Sigmoid colon (tissue), 7 donors: Measurements from ENCODE around the gene SRXN1. TPM values are rescaled to one million over a fixed set of nuclear protein-coding genes. Genes with fewer than 3 reads are reported as not detected.

Experiments used
- DNase-seq: peaks from one replicate; pipeline ENCODE4 v3.0.0-alpha.2; 2019
- H3K27ac ChIP-seq, 4 donors: fragments of 200-600 bp; sonication (generic); one replicate each; pipeline ENCODE4 v1.5.1; 2016 to 2019; ENCODE audit warnings: mild to moderate bottlenecking in 1 of 4
- H3K27me3 ChIP-seq, 3 donors: fragments of 200-600 bp; sonication (generic); one replicate each; pipeline ENCODE4 v1.5.1; 2019; ENCODE audit warnings: mild to moderate bottlenecking in 1 of 3
- H3K36me3 ChIP-seq, 4 donors: fragments of 200-600 bp; sonication (generic); one replicate each; pipeline ENCODE4 v1.5.1; 2016 to 2019
- H3K4me1 ChIP-seq, 4 donors: fragments of 200-600 bp; sonication (generic); one replicate each; pipeline ENCODE4 v1.5.1; 2017 to 2019
- H3K4me3 ChIP-seq, 4 donors: fragments of 200-600 bp; sonication (generic); one replicate each; pipeline ENCODE4 v1.5.1; 2017 to 2019; ENCODE audit warnings: mild to moderate bottlenecking in 2 of 4, moderate library complexity in 1 of 4
- H3K9me3 ChIP-seq, 4 donors: fragments of 200-600 bp in 3 of 4; sonication (generic) in 3 of 4; one replicate each; pipeline versions ENCODE4 v1.5.1 to v1.6.1; 2013 to 2019
- EP300 ChIP-seq, 4 donors: sonication (generic); formaldehyde crosslinking; IDR thresholded peaks; one replicate each; pipeline ENCODE4 v1.6.1; 2017; ENCODE audit warnings: antibody characterized with exemption in 4 of 4
- POLR2A ChIP-seq, 2 donors: fragments of 450-650 bp; IDR thresholded peaks; one replicate each; pipeline ENCODE4 v1.6.1; 2016; ENCODE audit warnings: antibody characterized with exemption in 2 of 2, mild to moderate bottlenecking in 2 of 2, moderate library complexity in 2 of 2
- POLR2AphosphoS5 ChIP-seq, 4 donors: sonication (generic); formaldehyde crosslinking; IDR thresholded peaks; one replicate each; pipeline ENCODE4 v1.6.1; 2017; ENCODE audit warnings: antibody characterized with exemption in 4 of 4
- WGBS, 2 donors: extraction: QIAGEN DNeasy Blood & Tissue Kit; methylation state at CpG; one replicate each; pipeline ENCODE4 v1.1.7; 2013; 5-methylcytosine and 5-hydroxymethylcytosine counted together
- intact Hi-C: fragments of 100-400 bp; cut with DNase I; formaldehyde crosslinking; loops from one replicate; pipeline ENCODE4 v1.15.1; 2023
- polyA plus RNA-seq, 3 donors: library from polyadenylated mRNA; stranded (reverse); fragments of 200-250 nt; gene quantifications; one replicate each; pipeline ENCODE4 v1.2.3, GENCODE V29; 2013
- total RNA-seq, 4 donors: library from RNA; depleted of rRNA; stranded (reverse); fragments of >200 nt; gene quantifications; one replicate each; pipeline ENCODE4 v1.1.0, GENCODE V29; 2016
- TF ChIP-seq, protein P1 (sequence below), 4 experiments: fragments of 450-650 bp in 3 of 4; fragments of 200-600 bp in 1 of 4; IDR thresholded peaks; one replicate each; pipeline ENCODE4 v1.5.1; 2016 to 2019; ENCODE audit warnings: antibody characterized with exemption in 4 of 4, mild to moderate bottlenecking in 3 of 4, moderate library complexity in 2 of 4
- donor health status: healthy with polysubstance abuse.
- donor health status: Bipolar disorder and iron deficiency.
- donor health status: healthy.

The SRXN1 gene
- total and polyA plus RNA-seq, 7 donors = 16.8 to 35.6 (median 27.5) TPM

DNA sequence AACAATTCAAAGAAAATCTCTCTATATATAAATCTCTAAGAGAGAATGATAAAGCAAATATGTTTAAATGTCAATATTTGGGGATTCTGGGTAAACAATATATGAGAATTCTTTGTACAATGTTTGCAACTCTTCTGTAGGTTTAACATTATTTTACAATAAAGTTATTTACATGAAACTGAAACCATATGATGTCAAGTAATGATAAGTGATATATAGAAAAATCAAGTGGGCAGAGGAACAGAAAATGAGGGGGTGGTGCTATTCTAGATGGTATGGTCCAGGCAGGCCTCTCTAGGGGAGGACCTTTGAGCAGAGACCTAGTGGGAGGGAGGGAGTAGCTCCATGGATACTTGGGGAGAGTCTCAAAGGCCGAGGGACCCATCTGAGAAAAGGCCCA, 39.0 kb upstream of the SRXN1 start:
- no peaks in the 10 kb centered on the region for H3K4me1 ChIP-seq
- no peak for DNase-seq
- TF ChIP-seq POLR2AphosphoS5 (IDR thresholded peaks at IDR 0.05) (no peak), EP300 (IDR thresholded peaks at IDR 0.05) (no peak), POLR2A (IDR thresholded peaks at IDR 0.05) (no peak)
- TF ChIP-seq, protein P1, sequence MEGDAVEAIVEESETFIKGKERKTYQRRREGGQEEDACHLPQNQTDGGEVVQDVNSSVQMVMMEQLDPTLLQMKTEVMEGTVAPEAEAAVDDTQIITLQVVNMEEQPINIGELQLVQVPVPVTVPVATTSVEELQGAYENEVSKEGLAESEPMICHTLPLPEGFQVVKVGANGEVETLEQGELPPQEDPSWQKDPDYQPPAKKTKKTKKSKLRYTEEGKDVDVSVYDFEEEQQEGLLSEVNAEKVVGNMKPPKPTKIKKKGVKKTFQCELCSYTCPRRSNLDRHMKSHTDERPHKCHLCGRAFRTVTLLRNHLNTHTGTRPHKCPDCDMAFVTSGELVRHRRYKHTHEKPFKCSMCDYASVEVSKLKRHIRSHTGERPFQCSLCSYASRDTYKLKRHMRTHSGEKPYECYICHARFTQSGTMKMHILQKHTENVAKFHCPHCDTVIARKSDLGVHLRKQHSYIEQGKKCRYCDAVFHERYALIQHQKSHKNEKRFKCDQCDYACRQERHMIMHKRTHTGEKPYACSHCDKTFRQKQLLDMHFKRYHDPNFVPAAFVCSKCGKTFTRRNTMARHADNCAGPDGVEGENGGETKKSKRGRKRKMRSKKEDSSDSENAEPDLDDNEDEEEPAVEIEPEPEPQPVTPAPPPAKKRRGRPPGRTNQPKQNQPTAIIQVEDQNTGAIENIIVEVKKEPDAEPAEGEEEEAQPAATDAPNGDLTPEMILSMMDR (IDR thresholded peaks at IDR 0.05) = no peak
- no peaks in the 10 kb centered on the region for H3K9me3 ChIP-seq
- 68 to 71% methylated on average over 1 of the region's 1 CpG for WGBS, 2 donors
- no peak overlapping the region for H3K27ac ChIP-seq
- H3K4me3 ChIP-seq = no peak overlapping the region
- intact Hi-C loops = no loop called here
- no peaks in the 10 kb centered on the region for H3K36me3 ChIP-seq
- peaks cover 0 to 40% (median 15%) of the 10 kb centered on the region in 3 donors for H3K27me3 ChIP-seq

DNA sequence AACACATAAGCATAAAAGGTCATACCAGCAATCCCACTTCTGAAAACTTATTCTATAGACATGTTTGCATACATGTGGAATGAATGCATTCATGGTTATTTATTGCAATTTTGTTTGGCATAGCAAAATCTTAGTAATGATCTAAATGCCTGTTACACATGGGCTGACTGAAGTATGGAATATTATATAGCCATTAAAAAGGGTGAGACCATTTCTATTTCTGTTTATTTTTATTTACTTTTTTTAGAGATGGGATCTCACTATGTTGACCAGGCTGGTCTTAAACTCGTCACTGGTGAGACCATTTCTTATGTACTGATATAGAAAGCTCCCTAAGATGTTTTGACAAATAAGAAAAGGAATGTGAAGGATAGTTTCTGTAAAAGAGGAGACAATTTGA, 36.9 kb upstream of the SRXN1 start:
- Histone ChIP-seq H3K27me3 (peaks cover 0 to 47% (median 20%) of the 10 kb centered on the region in 3 donors), H3K4me1 (no peaks in the 10 kb centered on the region), H3K9me3 (no peaks in the 10 kb centered on the region), H3K4me3 (no peak overlapping the region), H3K27ac (no peak overlapping the region), H3K36me3 (no peaks in the 10 kb centered on the region)
- 29 to 61% methylated on average over 1 of the region's 1 CpG for WGBS, 2 donors
- intact Hi-C loops = no loop called here
- TF ChIP-seq POLR2A (IDR thresholded peaks at IDR 0.05) (no peak), POLR2AphosphoS5 (IDR thresholded peaks at IDR 0.05) (no peak), EP300 (IDR thresholded peaks at IDR 0.05) (no peak)
- TF ChIP-seq, protein P1 (IDR thresholded peaks at IDR 0.05) = no peak
- DNase-seq = no peak

DNA sequence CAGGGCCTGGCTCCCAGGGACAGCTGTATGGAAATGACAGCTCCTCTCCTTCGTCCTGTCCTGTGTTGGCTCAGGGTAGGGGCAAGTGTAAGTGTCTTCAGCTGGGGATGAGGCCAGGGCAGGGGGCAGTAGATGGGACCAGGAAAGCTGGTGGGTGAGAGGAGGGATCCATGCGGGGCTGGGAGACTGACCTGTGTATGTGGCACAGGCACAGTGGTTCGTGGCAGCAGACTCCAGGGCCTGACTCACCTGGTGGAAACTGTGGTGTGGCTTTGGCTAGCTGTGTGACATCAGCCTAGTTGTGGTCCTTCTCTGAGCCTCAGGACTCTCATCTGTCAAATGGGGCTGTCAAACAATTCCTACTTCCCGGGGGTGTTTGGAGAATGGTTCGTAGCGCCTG, 36.3 kb upstream of the SRXN1 start:
- Histone ChIP-seq H3K27ac (no peak overlapping the region), H3K9me3 (no peaks in the 10 kb centered on the region), H3K27me3 (peaks cover 0 to 53% (median 26%) of the 10 kb centered on the region in 3 donors), H3K4me1 (no peaks in the 10 kb centered on the region), H3K4me3 (no peak overlapping the region), H3K36me3 (no peaks in the 10 kb centered on the region)
- TF ChIP-seq POLR2AphosphoS5 (IDR thresholded peaks at IDR 0.05) (no peak), POLR2A (IDR thresholded peaks at IDR 0.05) (no peak), EP300 (IDR thresholded peaks at IDR 0.05) (no peak)
- TF ChIP-seq, protein P1 (IDR thresholded peaks at IDR 0.05) = no peak
- intact Hi-C loops = no loop called here
- peak; percentile 50 for DNase-seq
- WGBS, 2 donors = 73 to 80% methylated on average over 6 of the region's 6 CpGs

DNA sequence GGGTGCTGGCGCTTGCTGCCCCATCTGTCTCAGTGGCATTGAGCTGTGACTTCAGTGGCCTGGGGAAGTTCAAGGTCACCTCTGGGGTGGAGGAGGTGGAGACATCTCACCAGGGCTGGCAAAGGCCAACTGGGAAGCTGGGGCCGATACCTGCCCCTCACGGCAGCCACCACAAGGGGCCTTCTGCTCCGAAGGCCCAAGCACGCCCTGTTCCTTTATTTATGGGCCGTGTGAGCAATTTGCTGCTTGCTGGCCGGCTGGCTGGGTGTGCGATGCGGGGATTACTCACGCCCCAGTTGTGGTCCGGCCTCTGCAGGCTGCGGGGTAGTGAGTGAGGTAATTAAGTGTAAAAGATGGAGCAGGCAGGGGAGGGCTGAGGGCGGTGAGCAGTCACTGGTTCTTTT, 35.8 kb upstream of the SRXN1 start:
- Histone ChIP-seq H3K4me3 (no peak overlapping the region), H3K27me3 (peaks cover 0 to 59% (median 26%) of the 10 kb centered on the region in 3 donors), H3K9me3 (no peaks in the 10 kb centered on the region), H3K4me1 (no peaks in the 10 kb centered on the region), H3K27ac (no peak overlapping the region), H3K36me3 (no peaks in the 10 kb centered on the region)
- no peak for DNase-seq
- TF ChIP-seq, protein P1 (IDR thresholded peaks at IDR 0.05) = no peak
- TF ChIP-seq POLR2AphosphoS5 (IDR thresholded peaks at IDR 0.05) (no peak), EP300 (IDR thresholded peaks at IDR 0.05) (no peak), POLR2A (IDR thresholded peaks at IDR 0.05) (no peak)
- intact Hi-C loops = no loop called here
- 13 to 46% methylated on average over 13 of the region's 13 CpGs for WGBS, 2 donors
